K562 (cell line): ENCODE results near the gene PEPD. TPM values are rescaled to one million over a fixed set of nuclear protein-coding genes. Genes with fewer than 3 reads are reported as not detected.

Source experiments
- CBX2 ChIP-seq: fragments of 200-600 bp; sonication (generic); IDR thresholded peaks from one replicate; pipeline ENCODE4 v1.6.1; 2012; ENCODE audit warnings: mild to moderate bottlenecking, low read length, inconsistent platforms; ENCODE audit not compliant: insufficient read depth, poor library complexity, severe bottlenecking
- CEBPG ChIP-seq, 3 experiments: fragments of 200-800 bp in 1 of 3; sonication (Bioruptor generic) in 1 of 3; sonication (generic) in 1 of 3; formaldehyde crosslinking in 1 of 3; IDR thresholded peaks in 2 of 3; conservative IDR thresholded peaks in 1 of 3; 2 replicates each; pipeline versions ENCODE4 v1.6.1 to v1.8.0; 2016 to 2022; ENCODE audit warnings: missing compliant biosample characterization in 2 of 3, missing genetic modification characterization in 2 of 3, mild to moderate bottlenecking in 1 of 3, missing genetic modification reagents in 1 of 3
- CTBP1 ChIP-seq: fragments of 450-650 bp; IDR thresholded peaks from 2 replicates; pipeline ENCODE4 v1.6.1; 2016; ENCODE audit warnings: borderline replicate concordance
- DACH1 ChIP-seq: fragments of 450-650 bp; IDR thresholded peaks from 2 replicates; pipeline ENCODE4 v1.6.1; 2018; ENCODE audit not compliant: partially characterized antibody
- E2F8 ChIP-seq: fragments of 450-650 bp; IDR thresholded peaks from 2 replicates; pipeline ENCODE4 v1.7.1; 2018; ENCODE audit warnings: mild to moderate bottlenecking, low read depth; ENCODE audit not compliant: partially characterized antibody
- EP300 ChIP-seq: IDR thresholded peaks from 2 replicates; pipeline ENCODE4 v1.6.1; 2012; ENCODE audit warnings: low read length, improper control_type of control experiment
- KLF16 ChIP-seq: IDR thresholded peaks from 2 replicates; pipeline ENCODE4 v1.6.1; 2016; ENCODE audit warnings: antibody characterized with exemption
- MLX ChIP-seq, 2 experiments: fragments of 450-650 bp in 1 of 2; sonication (generic) in 1 of 2; formaldehyde crosslinking; conservative IDR thresholded peaks; 2 replicates each; pipeline versions ENCODE4 v1.4.0 to v1.8.1; 2020 to 2022; ENCODE audit warnings: mild to moderate bottlenecking in 1 of 2, missing genetic modification reagents in 1 of 2
- MYNN ChIP-seq, 2 experiments: sonication (generic); formaldehyde crosslinking in 1 of 2; IDR thresholded peaks; 2 replicates each; pipeline versions ENCODE4 v1.5.0 to v1.6.1; 2016 to 2020; ENCODE audit warnings: antibody characterized with exemption in 1 of 2, missing genetic modification reagents in 1 of 2
- NCOA4 ChIP-seq: fragments of 450-650 bp; IDR thresholded peaks from 2 replicates; pipeline ENCODE4 v1.6.1; 2018; ENCODE audit warnings: mild to moderate bottlenecking; ENCODE audit not compliant: partially characterized antibody
- NEUROD1 ChIP-seq: fragments of 150-350 bp; IDR thresholded peaks from 2 replicates; pipeline ENCODE4 v1.6.1; 2014; ENCODE audit warnings: borderline replicate concordance, low read length, low read depth; ENCODE audit not compliant: partially characterized antibody
- NR2C1 ChIP-seq, 2 experiments: fragments of 450-650 bp; IDR thresholded peaks; 2 replicates each; pipeline ENCODE4 v1.6.1; 2017; ENCODE audit warnings: mild to moderate bottlenecking in 2 of 2, antibody characterized with exemption in 1 of 2, inconsistent platforms in 1 of 2, missing compliant biosample characterization in 1 of 2, missing genetic modification characterization in 1 of 2
- POLR2B ChIP-seq: fragments of 450-650 bp; IDR thresholded peaks from 2 replicates; pipeline ENCODE4 v1.6.1; 2018; ENCODE audit warnings: low read depth; ENCODE audit not compliant: partially characterized antibody
- RAD21 ChIP-seq, 2 experiments: fragments of 250-450 bp in 1 of 2; fragments of 450-650 bp in 1 of 2; sonication (Bioruptor Pico) in 1 of 2; formaldehyde crosslinking in 1 of 2; IDR thresholded peaks in 1 of 2; conservative IDR thresholded peaks in 1 of 2; 2 replicates each; pipeline versions ENCODE4 v1.4.0 to v1.8.0; 2020 to 2022; ENCODE audit warnings: mild to moderate bottlenecking in 2 of 2, moderate library complexity in 1 of 2
- RBM17 ChIP-seq: fragments of 200-400 bp; formaldehyde crosslinking; IDR thresholded peaks from 2 replicates; pipeline ENCODE4 v1.6.1; 2017; ENCODE audit warnings: low read depth, mild to moderate bottlenecking, low read length, borderline replicate concordance
- RBM22 ChIP-seq: fragments of 200-400 bp; formaldehyde crosslinking; IDR thresholded peaks from 2 replicates; pipeline ENCODE4 v1.6.1; 2018; ENCODE audit warnings: low read length, low read depth; ENCODE audit not compliant: poor library complexity, severe bottlenecking
- SMC3 ChIP-seq: conservative IDR thresholded peaks from 2 replicates; pipeline ENCODE4 v1.6.1; 2011; ENCODE audit warnings: low read depth, low read length, improper control_type of control experiment; ENCODE audit not compliant: insufficient read depth
- YY1 ChIP-seq, 3 experiments: IDR thresholded peaks; 2 replicates each; pipeline ENCODE4 v1.6.1; 2011; ENCODE audit warnings: low read length in 2 of 3, mild to moderate bottlenecking in 2 of 3, moderate library complexity in 2 of 3, borderline replicate concordance in 1 of 3, control low read depth in 1 of 3, low read depth in 1 of 3; ENCODE audit not compliant: insufficient read depth in 3 of 3, insufficient replicate concordance in 2 of 3, control insufficient read depth in 1 of 3, insufficient read length in 1 of 3; ENCODE audit errors: extremely low read depth in 1 of 3
- polyA plus RNA-seq, 8 experiments: library from polyadenylated mRNA; depleted of rRNA in 4 of 8; stranded (reverse) in 5 of 8; unstranded in 3 of 8; fragments of >200 nt; fragmentation: Nextera tagmentation in 2 of 8; fragmentation: Illumina TruSeq in 1 of 8; extraction: Ambion mirVana in 2 of 8; extraction: Trizol in 1 of 8; gene quantifications; 2 replicates each; pipeline versions ENCODE4 v1.2.1 to v1.2.3, GENCODE V29; 2011 to 2014; ENCODE audit warnings: inconsistent platforms in 1 of 8, missing spikeins in 1 of 8
- total RNA-seq, 7 experiments: library from RNA; depleted of rRNA in 6 of 7; stranded (reverse); fragments of >200 nt in 6 of 7; fragmentation: Illumina TruSeq in 2 of 7; extraction: Trizol in 2 of 7; gene quantifications; 2 replicates each; pipeline versions ENCODE4 v1.2.1 to v1.2.3, GENCODE V29; 2011 to 2021; ENCODE audit warnings: low replicate concordance in 1 of 7
- TF ChIP-seq, protein P1 (sequence below): fragments of 250-450 bp; sonication (Bioruptor Pico); IDR thresholded peaks from 2 replicates; pipeline ENCODE4 v1.4.0; 2020; ENCODE audit warnings: mild to moderate bottlenecking

Gene PEPD
- total and polyA plus RNA-seq, 9 of the 15 experiments (the other 6 are each of a cell fraction or from before 2014, with no cell fraction given) = 1.3 to 19.2 (median 16.0) TPM

DNA sequence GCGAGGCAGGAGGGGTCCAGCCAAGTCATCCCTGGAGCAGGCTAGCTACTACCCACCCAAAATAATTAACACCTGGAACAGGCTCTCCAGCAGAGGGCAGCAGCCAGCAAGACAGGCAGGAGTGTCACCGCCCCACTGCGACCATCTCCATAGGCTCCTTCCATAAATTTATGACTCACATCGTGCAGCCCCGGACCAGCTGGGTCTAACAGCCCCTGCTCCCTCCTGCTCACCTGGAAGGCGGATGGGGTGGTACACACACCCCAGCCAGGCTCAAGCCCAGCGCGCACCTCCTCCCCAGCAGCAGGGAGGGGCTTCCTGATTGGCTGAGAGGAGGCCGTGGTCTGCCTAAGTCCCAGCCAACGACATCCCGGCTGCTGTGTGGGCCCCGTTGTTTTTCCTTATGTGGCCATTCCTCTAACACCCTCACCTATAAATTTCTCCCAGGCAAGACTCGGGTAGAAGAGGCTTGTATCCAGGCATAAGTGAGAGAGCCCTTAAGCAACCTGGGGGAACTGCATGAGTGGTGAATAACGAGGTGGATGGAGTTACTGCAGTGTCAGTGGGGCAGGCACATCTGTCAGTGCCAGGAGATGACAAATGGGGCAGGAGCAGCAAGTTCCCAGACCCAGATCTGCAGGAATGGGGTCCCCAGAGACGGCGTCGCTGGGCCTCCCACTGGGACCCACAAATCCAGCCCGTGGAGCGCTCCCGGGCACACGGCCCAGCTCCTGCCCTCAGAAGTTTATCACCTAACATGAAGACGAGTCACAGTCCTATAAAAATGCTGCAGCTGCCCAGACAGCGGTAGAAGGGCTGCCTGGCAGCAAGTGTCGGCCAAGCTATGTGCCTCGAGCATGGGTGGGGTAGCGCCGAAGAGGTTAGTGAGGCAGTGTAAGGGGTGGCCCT lies 105.0 kb downstream of the PEPD start (continued):
- no peak for TF ChIP-seq RBM22
- TF ChIP-seq CTBP1 = peak; percentile 49; the same call in 1 of the 2 replicates
- TF ChIP-seq MLX (CRISPR knock-in tag; conservative IDR thresholded peaks at IDR 0.05) = no peak
- TF ChIP-seq RAD21 (CRISPR knock-in tag; conservative IDR thresholded peaks at IDR 0.05 in 1 of 2, IDR thresholded peaks at IDR 0.05 in 1 of 2) = peak; percentile 30 to 79
- TF ChIP-seq CBX2 = no peak
- TF ChIP-seq SMC3 = peak; percentile 76
- no peak for TF ChIP-seq E2F8
- TF ChIP-seq, protein P1, sequence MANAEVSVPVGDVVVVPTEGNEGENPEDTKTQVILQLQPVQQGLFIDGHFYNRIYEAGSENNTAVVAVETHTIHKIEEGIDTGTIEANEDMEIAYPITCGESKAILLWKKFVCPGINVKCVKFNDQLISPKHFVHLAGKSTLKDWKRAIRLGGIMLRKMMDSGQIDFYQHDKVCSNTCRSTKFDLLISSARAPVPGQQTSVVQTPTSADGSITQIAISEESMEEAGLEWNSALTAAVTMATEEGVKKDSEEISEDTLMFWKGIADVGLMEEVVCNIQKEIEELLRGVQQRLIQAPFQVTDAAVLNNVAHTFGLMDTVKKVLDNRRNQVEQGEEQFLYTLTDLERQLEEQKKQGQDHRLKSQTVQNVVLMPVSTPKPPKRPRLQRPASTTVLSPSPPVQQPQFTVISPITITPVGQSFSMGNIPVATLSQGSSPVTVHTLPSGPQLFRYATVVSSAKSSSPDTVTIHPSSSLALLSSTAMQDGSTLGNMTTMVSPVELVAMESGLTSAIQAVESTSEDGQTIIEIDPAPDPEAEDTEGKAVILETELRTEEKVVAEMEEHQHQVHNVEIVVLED (CRISPR knock-in tag) = no peak
- TF ChIP-seq YY1 (IDR thresholded peaks at IDR 0.05; ENCODE audit: borderline replicate concordance in 1 of 3, control insufficient read depth in 1 of 3, extremely low read depth in 1 of 3, insufficient read depth in 3 of 3, insufficient read length in 1 of 3, insufficient replicate concordance in 2 of 3, low read depth in 1 of 3, low read length in 2 of 3) = peak in 1 of 3 experiments; percentile 32
- TF ChIP-seq CEBPG (CRISPR knock-in tag; IDR thresholded peaks at IDR 0.05) = no peak
- TF ChIP-seq CEBPG (tag; conservative IDR thresholded peaks at IDR 0.05 in 1 of 2, IDR thresholded peaks at IDR 0.05 in 1 of 2) = peak; percentile 21 to 30; a peak in 2 of 4 replicates
- 0 out of 2 replicates have a peak, but pooled peaks have one; percentile 29 for TF ChIP-seq KLF16
- TF ChIP-seq EP300 = no peak
- TF ChIP-seq POLR2B = no peak
- TF ChIP-seq RBM17 = no peak
- no peak for TF ChIP-seq NR2C1 (IDR thresholded peaks at IDR 0.05)
- no peak for TF ChIP-seq NR2C1 (tag; IDR thresholded peaks at IDR 0.05)
- TF ChIP-seq MYNN (IDR thresholded peaks at IDR 0.05) = no peak
- no peak for TF ChIP-seq MYNN (CRISPR knock-in tag; IDR thresholded peaks at IDR 0.05)
- TF ChIP-seq NEUROD1 = peak; percentile 4
- TF ChIP-seq NCOA4 = no peak
- TF ChIP-seq DACH1 = peak; percentile 51
